ENCODE results near the gene C2CD3. TPM values are rescaled to one million over a fixed set of nuclear protein-coding genes. Genes with fewer than 3 reads are reported as not detected.

The C2CD3 gene
- total RNA-seq (ENCODE audit: low replicate concordance), result 34.2 and 36.8 TPM in 2 replicates
- long read RNA-seq, partial matches to known transcripts, result 16 of 23 reads
- long read RNA-seq, other reads (novel, unspliced or antisense), result 7 of 23 reads

DNA sequence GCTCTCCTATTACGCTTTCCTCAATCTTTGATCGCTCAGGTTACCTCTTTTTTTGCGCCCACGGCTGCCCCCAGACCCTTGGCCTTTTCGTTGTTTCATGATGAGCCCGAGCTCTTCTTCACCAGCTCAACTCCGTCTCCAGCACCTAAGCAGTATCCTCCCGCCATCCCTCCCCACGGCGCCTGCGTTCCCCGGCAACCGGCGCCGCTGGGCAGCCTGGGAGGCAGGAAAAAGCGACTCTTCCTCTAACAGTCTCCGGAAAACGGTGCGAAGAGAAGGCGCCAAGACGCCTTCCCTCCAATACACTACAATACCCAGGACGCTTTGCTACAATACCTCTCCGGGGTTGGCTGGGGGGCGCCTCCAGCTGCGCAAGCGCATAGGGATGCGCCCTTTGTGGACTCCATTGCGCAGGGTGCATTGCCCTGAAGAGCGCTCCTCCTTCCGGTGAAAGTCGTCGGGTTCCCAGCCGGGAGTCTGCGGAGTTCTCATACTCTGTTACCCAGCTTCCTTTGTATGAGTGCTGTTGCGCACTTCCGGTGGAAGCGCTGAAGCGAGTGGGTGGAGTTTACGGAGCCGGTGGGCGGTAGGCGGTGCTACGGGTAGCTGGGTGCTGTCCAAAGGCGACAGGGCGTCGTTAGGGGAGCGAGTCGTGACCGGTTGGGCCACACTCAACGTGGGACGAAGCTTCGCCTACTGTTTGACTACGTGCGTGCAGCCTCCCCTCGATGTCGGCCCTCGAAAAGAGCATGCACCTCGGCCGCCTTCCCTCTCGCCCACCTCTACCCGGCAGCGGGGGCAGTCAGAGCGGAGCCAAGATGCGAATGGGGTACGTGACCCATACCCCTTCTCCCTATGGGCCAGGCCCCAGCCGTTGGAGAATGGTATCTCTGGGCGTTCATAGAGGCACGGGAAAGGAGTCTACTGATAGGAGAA is at the start of gene C2CD3, which contains the start of gene PPME1:
Gene C2CD3 (minus strand): TSS at position 309 of the 936 bp plus-strand sequence. CDS start 210 bp downstream, at position 99.
Gene PPME1 (plus strand): TSS at position 596 of the 936 bp plus-strand sequence. CDS start 133 bp downstream, at position 729.
- Mint-ChIP-seq H3K27ac (no peak within 1 kb of the TSS), H3K4me3 (no peak within 1 kb of the TSS), H3K36me3 (peaks cover 20% of the 10 kb centered on the region), H3K9me3 (no peaks in the 10 kb centered on the region), H3K4me1 (ENCODE audit: unreplicated experiment) (peaks cover 10% of the 10 kb centered on the region), H3K27me3 (no peaks in the 10 kb centered on the region)
- TF ChIP-seq, protein P1, sequence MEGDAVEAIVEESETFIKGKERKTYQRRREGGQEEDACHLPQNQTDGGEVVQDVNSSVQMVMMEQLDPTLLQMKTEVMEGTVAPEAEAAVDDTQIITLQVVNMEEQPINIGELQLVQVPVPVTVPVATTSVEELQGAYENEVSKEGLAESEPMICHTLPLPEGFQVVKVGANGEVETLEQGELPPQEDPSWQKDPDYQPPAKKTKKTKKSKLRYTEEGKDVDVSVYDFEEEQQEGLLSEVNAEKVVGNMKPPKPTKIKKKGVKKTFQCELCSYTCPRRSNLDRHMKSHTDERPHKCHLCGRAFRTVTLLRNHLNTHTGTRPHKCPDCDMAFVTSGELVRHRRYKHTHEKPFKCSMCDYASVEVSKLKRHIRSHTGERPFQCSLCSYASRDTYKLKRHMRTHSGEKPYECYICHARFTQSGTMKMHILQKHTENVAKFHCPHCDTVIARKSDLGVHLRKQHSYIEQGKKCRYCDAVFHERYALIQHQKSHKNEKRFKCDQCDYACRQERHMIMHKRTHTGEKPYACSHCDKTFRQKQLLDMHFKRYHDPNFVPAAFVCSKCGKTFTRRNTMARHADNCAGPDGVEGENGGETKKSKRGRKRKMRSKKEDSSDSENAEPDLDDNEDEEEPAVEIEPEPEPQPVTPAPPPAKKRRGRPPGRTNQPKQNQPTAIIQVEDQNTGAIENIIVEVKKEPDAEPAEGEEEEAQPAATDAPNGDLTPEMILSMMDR (conservative IDR thresholded peaks at IDR 0.05), result peak; percentile 27
- peak; percentile 98 for DNase-seq (ENCODE audit: extremely low spot score, unreplicated experiment)

GRCh38 chr11:74220376-74220775 is 49.6 kb upstream of the C2CD3 start:
- no peak for DNase-seq (ENCODE audit: extremely low spot score, unreplicated experiment)
- no peaks in the 10 kb centered on the region for H3K4me1 Mint-ChIP-seq (ENCODE audit: unreplicated experiment)
- H3K27me3 Mint-ChIP-seq, result no peaks in the 10 kb centered on the region
- no peak overlapping the region for H3K4me3 Mint-ChIP-seq
- no peak overlapping the region for H3K27ac Mint-ChIP-seq
- TF ChIP-seq, protein P1 (conservative IDR thresholded peaks at IDR 0.05), result no peak
- peaks cover 26% of the 10 kb centered on the region for H3K36me3 Mint-ChIP-seq
- H3K9me3 Mint-ChIP-seq, result peaks cover 5% of the 10 kb centered on the region

GRCh38 chr11:74212533-74212932 is 41.7 kb upstream of the C2CD3 start:
- no peak overlapping the region for H3K4me3 Mint-ChIP-seq
- no peaks in the 10 kb centered on the region for H3K9me3 Mint-ChIP-seq
- H3K4me1 Mint-ChIP-seq (ENCODE audit: unreplicated experiment), result no peaks in the 10 kb centered on the region
- H3K27me3 Mint-ChIP-seq, result no peaks in the 10 kb centered on the region
- H3K27ac Mint-ChIP-seq, result no peak overlapping the region
- H3K36me3 Mint-ChIP-seq, result peaks cover 40% of the 10 kb centered on the region
- no peak for DNase-seq (ENCODE audit: extremely low spot score, unreplicated experiment)
- TF ChIP-seq, protein P1 (conservative IDR thresholded peaks at IDR 0.05), result no peak

GRCh38 chr11:74208507-74208906 is 37.7 kb upstream of the C2CD3 start:
- Mint-ChIP-seq H3K27ac (no peak overlapping the region), H3K27me3 (no peaks in the 10 kb centered on the region), H3K4me3 (no peak overlapping the region), H3K4me1 (ENCODE audit: unreplicated experiment) (no peaks in the 10 kb centered on the region), H3K36me3 (peaks cover 37% of the 10 kb centered on the region), H3K9me3 (no peaks in the 10 kb centered on the region)
- DNase-seq (ENCODE audit: extremely low spot score, unreplicated experiment), result no peak
- TF ChIP-seq, protein P1 (conservative IDR thresholded peaks at IDR 0.05), result no peak

DNA sequence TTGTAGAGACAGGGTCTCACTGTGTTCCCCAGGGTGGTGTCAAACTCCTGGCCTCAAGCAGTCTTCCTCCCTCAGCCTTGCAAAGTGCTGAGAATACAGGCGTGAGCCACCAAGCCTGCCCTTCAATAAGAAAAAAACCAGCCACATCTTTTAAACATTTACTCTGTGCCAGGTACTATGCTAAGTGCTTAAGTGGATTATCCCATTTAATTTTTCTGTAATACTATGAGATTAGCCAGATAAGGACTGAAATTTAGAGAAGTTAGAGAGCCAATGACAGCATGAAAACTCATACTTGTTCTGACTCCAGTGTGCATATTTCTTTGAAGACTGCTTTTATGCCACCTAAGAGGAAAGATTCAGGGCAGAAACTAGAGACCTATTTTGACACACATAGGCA is 35.9 kb upstream of the C2CD3 start:
- DNase-seq (ENCODE audit: extremely low spot score, unreplicated experiment), result no peak
- Mint-ChIP-seq H3K4me1 (ENCODE audit: unreplicated experiment) (no peaks in the 10 kb centered on the region), H3K27ac (no peak overlapping the region), H3K27me3 (no peaks in the 10 kb centered on the region), H3K9me3 (no peaks in the 10 kb centered on the region), H3K4me3 (no peak overlapping the region), H3K36me3 (peaks cover 36% of the 10 kb centered on the region)
- TF ChIP-seq, protein P1 (conservative IDR thresholded peaks at IDR 0.05), result no peak
